C4-2B (cell line): Measurements from ENCODE around the gene TCF4.

Experiments
- ZFX ChIP-seq: fragments of 450-650 bp; IDR thresholded peaks from 2 replicates; pipeline ENCODE4 v1.6.1; 2017
- TF ChIP-seq, protein P1 (sequence below): fragments of 450-650 bp; conservative IDR thresholded peaks from 2 replicates; pipeline ENCODE4 v1.5.1; 2017; ENCODE audit warnings: mild to moderate bottlenecking

- TF ChIP-seq, protein P1, sequence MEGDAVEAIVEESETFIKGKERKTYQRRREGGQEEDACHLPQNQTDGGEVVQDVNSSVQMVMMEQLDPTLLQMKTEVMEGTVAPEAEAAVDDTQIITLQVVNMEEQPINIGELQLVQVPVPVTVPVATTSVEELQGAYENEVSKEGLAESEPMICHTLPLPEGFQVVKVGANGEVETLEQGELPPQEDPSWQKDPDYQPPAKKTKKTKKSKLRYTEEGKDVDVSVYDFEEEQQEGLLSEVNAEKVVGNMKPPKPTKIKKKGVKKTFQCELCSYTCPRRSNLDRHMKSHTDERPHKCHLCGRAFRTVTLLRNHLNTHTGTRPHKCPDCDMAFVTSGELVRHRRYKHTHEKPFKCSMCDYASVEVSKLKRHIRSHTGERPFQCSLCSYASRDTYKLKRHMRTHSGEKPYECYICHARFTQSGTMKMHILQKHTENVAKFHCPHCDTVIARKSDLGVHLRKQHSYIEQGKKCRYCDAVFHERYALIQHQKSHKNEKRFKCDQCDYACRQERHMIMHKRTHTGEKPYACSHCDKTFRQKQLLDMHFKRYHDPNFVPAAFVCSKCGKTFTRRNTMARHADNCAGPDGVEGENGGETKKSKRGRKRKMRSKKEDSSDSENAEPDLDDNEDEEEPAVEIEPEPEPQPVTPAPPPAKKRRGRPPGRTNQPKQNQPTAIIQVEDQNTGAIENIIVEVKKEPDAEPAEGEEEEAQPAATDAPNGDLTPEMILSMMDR = no peak
- no peak for TF ChIP-seq ZFX
These were observed 235.8 kb downstream of the TCF4 start for GRCh38 chr18:55351980-55352714.
